KOPT-K1 (cell line): ENCODE results near the gene SNCAIP.
"Not testable (repeated sequence)": the region's sequence is repeated elsewhere in the genome, so short reads cannot be mapped to it uniquely, and the experiment has no call there.

ENCODE experiments used
- H3K27ac ChIP-seq: fragments of 200-600 bp; sonication (generic); 2 replicates; pipeline ENCODE4 v1.5.1; 2016; ENCODE audit warnings: antibody characterized with exemption, mild to moderate bottlenecking, low read depth, low read length; ENCODE audit not compliant: poor library complexity, severe bottlenecking
- H3K36me3 ChIP-seq: fragments of 200-600 bp; sonication (generic); 2 replicates; pipeline ENCODE4 v1.5.1; 2017; ENCODE audit warnings: antibody characterized with exemption, mild to moderate bottlenecking, low read length, moderate library complexity; ENCODE audit not compliant: insufficient read depth
- H3K9me3 ChIP-seq: fragments of 200-600 bp; sonication (generic); 2 replicates; pipeline ENCODE4 v1.5.1; 2017; ENCODE audit warnings: antibody characterized with exemption, low read length, mild to moderate bottlenecking; ENCODE audit not compliant: insufficient read depth, poor library complexity, severe bottlenecking

SNCAIP gene

DNA sequence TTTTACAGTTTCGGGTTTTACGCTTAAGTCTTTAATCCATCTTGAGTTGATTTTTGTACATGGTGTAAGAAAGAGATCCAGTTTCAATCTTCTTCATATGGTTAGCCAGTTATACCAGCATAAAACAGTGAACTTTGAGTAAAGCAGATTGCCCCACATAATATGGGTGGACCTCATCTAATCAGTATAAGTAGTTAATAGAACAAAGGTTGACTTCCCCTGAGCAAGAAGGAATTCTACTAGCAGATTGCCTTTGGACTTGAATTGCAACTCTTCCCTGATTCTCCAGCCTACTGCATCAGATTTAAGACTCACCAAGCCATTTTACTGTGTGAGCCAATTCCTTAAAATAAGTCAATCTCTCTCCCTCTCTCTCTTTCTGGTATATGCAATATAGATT, 173.2 kb downstream of the SNCAIP start:
- Histone ChIP-seq H3K9me3 (no peaks in the 10 kb centered on the region), H3K36me3 (no peaks in the 10 kb centered on the region), H3K27ac (no peak overlapping the region)

- H3K9me3 ChIP-seq, H3K27ac ChIP-seq, H3K36me3 ChIP-seq: not testable (repeated sequence)
Measured at GRCh38 chr5:122486616-122487015, 174.6 kb downstream of the SNCAIP start.

DNA sequence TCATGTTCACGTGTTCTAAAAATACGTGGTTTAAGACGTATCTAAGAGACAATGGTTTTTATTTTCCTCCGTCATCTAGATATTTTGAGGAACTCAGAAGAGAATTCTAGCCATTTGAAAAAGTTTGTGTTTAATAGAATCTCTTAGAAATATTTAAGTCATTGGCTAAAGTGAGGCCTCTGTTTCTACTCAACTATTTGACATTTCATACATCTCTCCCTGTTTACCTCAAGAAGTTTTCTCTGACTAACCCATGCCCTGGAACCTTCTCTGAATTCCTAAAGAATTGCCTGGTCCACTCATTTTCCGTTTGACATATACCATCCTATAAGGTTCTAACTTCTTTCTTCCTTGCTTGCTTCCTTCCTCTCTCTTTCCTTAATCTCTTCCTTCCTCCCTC, 178.7 kb downstream of the SNCAIP start:
- H3K9me3 ChIP-seq = no peaks in the 10 kb centered on the region
- H3K36me3 ChIP-seq = no peaks in the 10 kb centered on the region
- H3K27ac ChIP-seq = no peak overlapping the region

- no peak overlapping the region for H3K27ac ChIP-seq
Measured at GRCh38 chr5:122492675-122493074, 180.6 kb downstream of the SNCAIP start.

GRCh38 chr5:122493091-122494021, 181.3 kb downstream of the SNCAIP start:
- no peak overlapping the region for H3K27ac ChIP-seq
- H3K9me3 ChIP-seq = no peaks in the 10 kb centered on the region
- no peaks in the 10 kb centered on the region for H3K36me3 ChIP-seq

More at GRCh38 chr5:122492675-122493074, 180.6 kb downstream of the SNCAIP start:
- Histone ChIP-seq H3K9me3 (no peaks in the 10 kb centered on the region), H3K36me3 (no peaks in the 10 kb centered on the region)

DNA sequence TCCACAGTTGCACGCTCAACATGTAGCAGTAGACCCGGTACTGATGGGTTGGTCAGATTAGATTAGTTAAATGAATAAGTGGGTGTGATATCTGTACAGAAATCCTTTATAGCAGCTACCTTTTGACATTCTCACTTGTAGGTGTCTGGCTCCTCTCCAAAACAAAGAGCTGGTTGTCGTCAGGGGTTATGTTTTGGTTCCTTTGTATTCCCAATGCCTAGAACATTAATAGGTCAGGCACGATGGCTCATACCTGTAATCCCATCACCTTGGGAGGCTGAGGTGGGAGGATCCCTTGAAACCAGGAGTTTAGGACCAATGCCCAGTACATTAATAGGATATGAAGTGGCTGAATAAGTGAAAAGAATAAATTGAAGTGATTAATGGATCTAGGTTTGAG, 182.1 kb downstream of the SNCAIP start:
- no peak overlapping the region for H3K27ac ChIP-seq
- no peaks in the 10 kb centered on the region for H3K36me3 ChIP-seq
- no peaks in the 10 kb centered on the region for H3K9me3 ChIP-seq

- Histone ChIP-seq H3K9me3 (no peaks in the 10 kb centered on the region), H3K27ac (no peak overlapping the region), H3K36me3 (no peaks in the 10 kb centered on the region)
Measured at GRCh38 chr5:122498163-122498562, 186.1 kb downstream of the SNCAIP start.

GRCh38 chr5:122499585-122499984, 187.5 kb downstream of the SNCAIP start:
- Histone ChIP-seq H3K36me3 (no peaks in the 10 kb centered on the region), H3K27ac (no peak overlapping the region), H3K9me3 (no peaks in the 10 kb centered on the region)

DNA sequence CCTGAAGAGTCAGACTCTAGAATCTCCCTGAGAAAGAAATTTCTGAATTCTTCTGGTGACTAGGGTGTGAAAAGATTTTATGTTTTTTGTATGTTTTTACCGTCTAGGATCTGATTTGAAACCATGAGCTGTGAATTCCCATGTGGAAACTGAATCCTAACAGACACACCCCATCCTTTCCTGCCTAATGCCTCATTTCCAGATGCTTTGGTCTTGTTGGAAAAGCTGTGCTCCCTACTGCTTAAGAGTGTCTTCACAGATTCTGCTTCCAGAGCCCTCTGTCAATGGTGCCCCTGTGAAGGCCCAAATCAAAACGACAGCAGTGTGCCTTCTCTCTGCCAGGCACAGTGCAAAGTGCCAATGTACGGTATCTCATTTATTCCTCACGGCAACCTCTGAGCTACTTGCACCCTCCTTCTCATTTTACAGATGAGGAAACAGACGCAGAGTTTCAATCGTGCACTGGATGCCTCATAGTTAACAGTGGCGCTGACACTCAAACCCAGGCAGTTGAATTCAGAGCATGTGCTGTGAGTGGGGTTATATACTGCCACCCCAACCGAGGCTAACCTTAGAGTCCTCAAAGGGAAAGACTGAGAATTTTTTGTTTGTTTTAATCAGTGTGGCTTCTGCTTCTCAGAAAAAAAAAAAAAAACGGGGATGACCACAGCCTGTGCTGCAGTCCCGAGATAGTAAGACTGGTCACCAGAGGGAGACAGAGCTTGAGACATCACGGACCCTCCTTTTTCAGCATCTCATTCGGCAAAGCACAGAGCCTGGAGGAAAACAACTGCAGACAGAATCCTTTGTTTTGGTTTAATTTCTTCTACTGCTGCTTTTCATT, 188.4 kb downstream of the SNCAIP start:
- Histone ChIP-seq H3K36me3 (no peaks in the 10 kb centered on the region), H3K27ac (no peak overlapping the region), H3K9me3 (no peaks in the 10 kb centered on the region)

- Histone ChIP-seq H3K36me3 (no peaks in the 10 kb centered on the region), H3K27ac (no peak overlapping the region), H3K9me3 (no peaks in the 10 kb centered on the region)
Measured at GRCh38 chr5:122501089-122501435, 189.0 kb downstream of the SNCAIP start.

GRCh38 chr5:122507045-122507444, 195.0 kb downstream of the SNCAIP start:
- no peaks in the 10 kb centered on the region for H3K36me3 ChIP-seq
- H3K9me3 ChIP-seq = no peaks in the 10 kb centered on the region
- no peak overlapping the region for H3K27ac ChIP-seq

GRCh38 chr5:122507581-122507980, 195.5 kb downstream of the SNCAIP start:
- Histone ChIP-seq H3K36me3 (no peaks in the 10 kb centered on the region), H3K9me3 (no peaks in the 10 kb centered on the region), H3K27ac (no peak overlapping the region)

GRCh38 chr5:122508623-122509022, 196.6 kb downstream of the SNCAIP start:
- Histone ChIP-seq H3K9me3 (no peaks in the 10 kb centered on the region), H3K36me3 (no peaks in the 10 kb centered on the region), H3K27ac (no peak overlapping the region)
